ENCODE data around the gene CREB5.

The CREB5 gene

GRCh38 chr7:28806841-28807240 lies 394.5 kb downstream of the CREB5 start:
- Histone ChIP-seq H3K4me1 (ENCODE audit: control insufficient read depth, insufficient read depth, low read length, poor library complexity, severe bottlenecking) (no peaks in the 10 kb centered on the region), H3K27ac (ENCODE audit: low read depth, low read length, severe bottlenecking) (no peak overlapping the region), H3K9me3 (ENCODE audit: control insufficient read depth, low read length) (no peaks in the 10 kb centered on the region), H3K4me3 (ENCODE audit: extremely low read depth, insufficient read depth, low read length, poor library complexity, severe bottlenecking) (no peak overlapping the region), H3K36me3 (ENCODE audit: control insufficient read depth, insufficient read depth, low read length) (peaks cover 36% of the 10 kb centered on the region)
- WGBS, 2 experiments (ENCODE audit: insufficient coverage in 2 of 2), result 94 to 95% methylated on average over 4 to 7 of the region's 7 CpGs

- Histone ChIP-seq H3K27ac (ENCODE audit: low read depth, low read length, severe bottlenecking) (no peak overlapping the region), H3K4me1 (ENCODE audit: control insufficient read depth, insufficient read depth, low read length, poor library complexity, severe bottlenecking) (no peaks in the 10 kb centered on the region), H3K36me3 (ENCODE audit: control insufficient read depth, insufficient read depth, low read length) (peaks cover 42% of the 10 kb centered on the region), H3K4me3 (ENCODE audit: extremely low read depth, insufficient read depth, low read length, poor library complexity, severe bottlenecking) (no peak overlapping the region), H3K9me3 (ENCODE audit: control insufficient read depth, low read length) (no peaks in the 10 kb centered on the region)
- 91 to 100% methylated on average over 3 to 5 of the region's 6 CpGs for WGBS, 2 experiments (ENCODE audit: insufficient coverage in 2 of 2)
These were observed 395.2 kb downstream of the CREB5 start for GRCh38 chr7:28807396-28807994.

- Histone ChIP-seq H3K9me3 (ENCODE audit: control insufficient read depth, low read length) (no peaks in the 10 kb centered on the region), H3K4me1 (ENCODE audit: control insufficient read depth, insufficient read depth, low read length, poor library complexity, severe bottlenecking) (no peaks in the 10 kb centered on the region), H3K4me3 (ENCODE audit: extremely low read depth, insufficient read depth, low read length, poor library complexity, severe bottlenecking) (no peak overlapping the region), H3K36me3 (ENCODE audit: control insufficient read depth, insufficient read depth, low read length) (peaks cover 43% of the 10 kb centered on the region), H3K27ac (ENCODE audit: low read depth, low read length, severe bottlenecking) (no peak overlapping the region)
- WGBS, 2 experiments (ENCODE audit: insufficient coverage in 2 of 2), result 91 to 95% methylated on average over 15 of the region's 23 CpGs
These were observed 396.6 kb downstream of the CREB5 start for GRCh38 chr7:28808796-28809533.

GRCh38 chr7:28811008-28811407 lies 398.7 kb downstream of the CREB5 start:
- no peaks in the 10 kb centered on the region for H3K4me1 ChIP-seq (ENCODE audit: control insufficient read depth, insufficient read depth, low read length, poor library complexity, severe bottlenecking)
- no CpG with 5 or more reads among the region's 3 CpGs for WGBS, 2 experiments (ENCODE audit: insufficient coverage in 2 of 2)
- no peaks in the 10 kb centered on the region for H3K9me3 ChIP-seq (ENCODE audit: control insufficient read depth, low read length)

GRCh38 chr7:28811701-28812430 lies 399.5 kb downstream of the CREB5 start:
- H3K27ac ChIP-seq (ENCODE audit: low read depth, low read length, severe bottlenecking), result no peak overlapping the region
- 87 to 97% methylated on average over 5 of the region's 5 CpGs for WGBS, 2 experiments (ENCODE audit: insufficient coverage in 2 of 2)
- no peaks in the 10 kb centered on the region for H3K4me1 ChIP-seq (ENCODE audit: control insufficient read depth, insufficient read depth, low read length, poor library complexity, severe bottlenecking)
- no peak overlapping the region for H3K4me3 ChIP-seq (ENCODE audit: extremely low read depth, insufficient read depth, low read length, poor library complexity, severe bottlenecking)
- peaks cover 36% of the 10 kb centered on the region for H3K36me3 ChIP-seq (ENCODE audit: control insufficient read depth, insufficient read depth, low read length)
- H3K9me3 ChIP-seq (ENCODE audit: control insufficient read depth, low read length), result no peaks in the 10 kb centered on the region

More at GRCh38 chr7:28811008-28811407, 398.7 kb downstream of the CREB5 start:
- no peak overlapping the region for H3K27ac ChIP-seq (ENCODE audit: low read depth, low read length, severe bottlenecking)
- peaks cover 39% of the 10 kb centered on the region for H3K36me3 ChIP-seq (ENCODE audit: control insufficient read depth, insufficient read depth, low read length)
- no peak overlapping the region for H3K4me3 ChIP-seq (ENCODE audit: extremely low read depth, insufficient read depth, low read length, poor library complexity, severe bottlenecking)

- no peak overlapping the region for H3K27ac ChIP-seq (ENCODE audit: low read depth, low read length, severe bottlenecking)
- WGBS, 2 experiments (ENCODE audit: insufficient coverage in 2 of 2), result 100% methylated on average over 1 to 3 of the region's 3 CpGs
- H3K4me3 ChIP-seq (ENCODE audit: extremely low read depth, insufficient read depth, low read length, poor library complexity, severe bottlenecking), result no peak overlapping the region
- peaks cover 40% of the 10 kb centered on the region for H3K36me3 ChIP-seq (ENCODE audit: control insufficient read depth, insufficient read depth, low read length)
- no peaks in the 10 kb centered on the region for H3K9me3 ChIP-seq (ENCODE audit: control insufficient read depth, low read length)
- H3K4me1 ChIP-seq (ENCODE audit: control insufficient read depth, insufficient read depth, low read length, poor library complexity, severe bottlenecking), result no peaks in the 10 kb centered on the region
These were observed 400.3 kb downstream of the CREB5 start for GRCh38 chr7:28812616-28813015.

- H3K4me3 ChIP-seq (ENCODE audit: extremely low read depth, insufficient read depth, low read length, poor library complexity, severe bottlenecking), result no peak overlapping the region
- H3K36me3 ChIP-seq (ENCODE audit: control insufficient read depth, insufficient read depth, low read length), result peaks cover 48% of the 10 kb centered on the region
- H3K9me3 ChIP-seq (ENCODE audit: control insufficient read depth, low read length), result no peaks in the 10 kb centered on the region
- 92 to 100% methylated on average over 2 to 3 of the region's 6 CpGs for WGBS, 2 experiments (ENCODE audit: insufficient coverage in 2 of 2)
- H3K27ac ChIP-seq (ENCODE audit: low read depth, low read length, severe bottlenecking), result no peak overlapping the region
- H3K4me1 ChIP-seq (ENCODE audit: control insufficient read depth, insufficient read depth, low read length, poor library complexity, severe bottlenecking), result no peaks in the 10 kb centered on the region
These were observed 401.1 kb downstream of the CREB5 start for GRCh38 chr7:28813243-28813962.

GRCh38 chr7:28815369-28815927 lies 403.1 kb downstream of the CREB5 start:
- Histone ChIP-seq H3K4me1 (ENCODE audit: control insufficient read depth, insufficient read depth, low read length, poor library complexity, severe bottlenecking) (no peaks in the 10 kb centered on the region), H3K27ac (ENCODE audit: low read depth, low read length, severe bottlenecking) (no peak overlapping the region), H3K4me3 (ENCODE audit: extremely low read depth, insufficient read depth, low read length, poor library complexity, severe bottlenecking) (no peak overlapping the region), H3K36me3 (ENCODE audit: control insufficient read depth, insufficient read depth, low read length) (peaks cover 54% of the 10 kb centered on the region), H3K9me3 (ENCODE audit: control insufficient read depth, low read length) (no peaks in the 10 kb centered on the region)
- WGBS, 2 experiments (ENCODE audit: insufficient coverage in 2 of 2), result 100% methylated on average over 1 of the region's 1 CpG; no CpG with 5 or more reads in 1 of the 2 experiments

- no peak overlapping the region for H3K4me3 ChIP-seq (ENCODE audit: extremely low read depth, insufficient read depth, low read length, poor library complexity, severe bottlenecking)
- no peaks in the 10 kb centered on the region for H3K9me3 ChIP-seq (ENCODE audit: control insufficient read depth, low read length)
- H3K36me3 ChIP-seq (ENCODE audit: control insufficient read depth, insufficient read depth, low read length), result peaks cover 55% of the 10 kb centered on the region
- H3K4me1 ChIP-seq (ENCODE audit: control insufficient read depth, insufficient read depth, low read length, poor library complexity, severe bottlenecking), result no peaks in the 10 kb centered on the region
- no CpG with 5 or more reads among the region's 2 CpGs for WGBS, 2 experiments (ENCODE audit: insufficient coverage in 2 of 2)
- H3K27ac ChIP-seq (ENCODE audit: low read depth, low read length, severe bottlenecking), result no peak overlapping the region
These were observed 403.6 kb downstream of the CREB5 start for GRCh38 chr7:28815928-28816373.

GRCh38 chr7:28818996-28819395 lies 406.7 kb downstream of the CREB5 start:
- H3K9me3 ChIP-seq (ENCODE audit: control insufficient read depth, low read length), result no peaks in the 10 kb centered on the region

More at GRCh38 chr7:28818996-28819395, 406.7 kb downstream of the CREB5 start:
- 83 to 89% methylated on average over 2 to 3 of the region's 5 CpGs for WGBS, 2 experiments (ENCODE audit: insufficient coverage in 2 of 2)
- Histone ChIP-seq H3K36me3 (ENCODE audit: control insufficient read depth, insufficient read depth, low read length) (peaks cover 59% of the 10 kb centered on the region), H3K27ac (ENCODE audit: low read depth, low read length, severe bottlenecking) (no peak overlapping the region), H3K4me1 (ENCODE audit: control insufficient read depth, insufficient read depth, low read length, poor library complexity, severe bottlenecking) (no peaks in the 10 kb centered on the region), H3K4me3 (ENCODE audit: extremely low read depth, insufficient read depth, low read length, poor library complexity, severe bottlenecking) (no peak overlapping the region)
